GM19238 (cell line): Measurements from ENCODE around the gene MYCN.

Source experiments
- DNase-seq: peaks from one replicate; pipeline ENCODE4 v3.0.0; 2011; ENCODE audit warnings: low spot score; ENCODE audit not compliant: insufficient read length

The MYCN gene

DNA sequence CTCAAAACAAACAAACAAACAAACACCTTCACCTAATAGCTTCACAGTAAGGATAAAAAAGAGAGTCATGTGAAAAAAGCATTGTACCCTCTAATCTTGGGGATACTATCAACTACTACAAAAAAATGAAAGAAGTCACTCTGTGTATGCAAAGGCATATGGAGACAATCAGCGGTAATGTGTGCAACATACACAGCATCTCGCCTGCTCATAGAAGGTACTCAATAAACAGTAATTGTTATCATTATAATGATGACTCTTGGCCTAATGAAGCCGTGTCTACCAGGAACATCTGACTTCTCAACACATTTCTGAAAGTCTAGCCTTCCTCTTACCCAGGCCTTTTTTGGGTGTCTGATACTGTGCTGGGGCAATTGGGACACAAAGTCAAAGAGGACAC, 55.3 kb downstream of the MYCN start:
- no peak for DNase-seq
